Ishikawa (cell line): ENCODE results near the gene INCA1.

Experiments used
- CEBPB ChIP-seq: IDR thresholded peaks from 2 replicates; pipeline ENCODE4 v1.6.1; 2012
- CREB1 ChIP-seq: IDR thresholded peaks from 2 replicates; pipeline ENCODE4 v1.6.1; 2012; ENCODE audit warnings: low read depth
- EGR1 ChIP-seq: IDR thresholded peaks from 2 replicates; pipeline ENCODE4 v1.6.1; 2012
- EP300 ChIP-seq: IDR thresholded peaks from 2 replicates; pipeline ENCODE4 v1.6.1; 2012; ENCODE audit warnings: borderline replicate concordance
- FOXM1 ChIP-seq: IDR thresholded peaks from 2 replicates; pipeline ENCODE4 v1.6.1; 2012; ENCODE audit warnings: low read depth, borderline replicate concordance
- NFIC ChIP-seq: IDR thresholded peaks from 2 replicates; pipeline ENCODE4 v1.6.1; 2012
- RAD21 ChIP-seq: IDR thresholded peaks from 2 replicates; pipeline ENCODE4 v1.6.1; 2012; ENCODE audit warnings: low read depth
- TAF1 ChIP-seq: IDR thresholded peaks from 2 replicates; pipeline ENCODE4 v1.6.1; 2012; ENCODE audit warnings: low read depth, mild to moderate bottlenecking
- TCF12 ChIP-seq: IDR thresholded peaks from 2 replicates; pipeline ENCODE4 v1.6.1; 2012; ENCODE audit warnings: low read depth
- TEAD4 ChIP-seq: IDR thresholded peaks from 2 replicates; pipeline ENCODE4 v1.6.1; 2012
- YY1 ChIP-seq: IDR thresholded peaks from 2 replicates; pipeline ENCODE4 v1.6.1; 2012; ENCODE audit warnings: low read depth
- ZBTB7A ChIP-seq: IDR thresholded peaks from 2 replicates; pipeline ENCODE4 v1.6.1; 2012; ENCODE audit warnings: low read depth
- TF ChIP-seq, protein P1 (sequence below): IDR thresholded peaks from 2 replicates; pipeline ENCODE4 v1.6.1; 2012; ENCODE audit warnings: low read depth, mild to moderate bottlenecking
- TF ChIP-seq, protein P2 (sequence below): IDR thresholded peaks from 2 replicates; pipeline ENCODE4 v1.6.1; 2012
- TF ChIP-seq, protein P3 (sequence below): IDR thresholded peaks from 2 replicates; pipeline ENCODE4 v1.6.1; 2012

The INCA1 gene

DNA sequence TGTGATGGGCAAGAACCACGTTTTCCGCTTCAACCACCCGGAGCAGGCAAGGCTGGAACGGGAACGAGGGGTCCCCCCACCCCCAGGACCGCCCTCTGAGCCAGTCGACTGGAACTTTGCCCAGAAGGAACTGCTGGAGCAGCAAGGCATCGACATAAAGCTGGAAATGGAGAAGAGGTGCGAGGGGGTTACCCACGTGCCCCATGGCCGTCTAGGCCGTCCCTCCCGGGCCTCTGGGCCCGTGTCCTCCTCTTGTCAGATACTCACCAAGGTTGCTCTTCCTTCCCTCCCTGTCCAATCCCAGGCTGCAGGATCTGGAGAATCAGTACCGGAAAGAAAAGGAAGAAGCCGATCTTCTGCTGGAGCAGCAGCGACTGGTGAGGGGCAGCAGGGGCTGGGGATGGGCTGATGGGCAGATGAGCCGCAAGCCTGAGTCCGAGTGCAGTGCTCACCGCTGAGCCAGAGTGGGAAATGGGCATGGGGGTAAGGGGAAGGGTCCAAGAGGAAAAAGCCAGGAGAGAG is 23.2 kb upstream of the INCA1 start:
- TF ChIP-seq ZBTB7A (no peak), NFIC (no peak), FOXM1 (no peak), TEAD4 (no peak), YY1 (no peak), CEBPB (no peak), EGR1 (no peak), TCF12 (no peak), CREB1 (no peak), TAF1 (no peak), EP300 (no peak), RAD21 (no peak)
- TF ChIP-seq, protein P1, sequence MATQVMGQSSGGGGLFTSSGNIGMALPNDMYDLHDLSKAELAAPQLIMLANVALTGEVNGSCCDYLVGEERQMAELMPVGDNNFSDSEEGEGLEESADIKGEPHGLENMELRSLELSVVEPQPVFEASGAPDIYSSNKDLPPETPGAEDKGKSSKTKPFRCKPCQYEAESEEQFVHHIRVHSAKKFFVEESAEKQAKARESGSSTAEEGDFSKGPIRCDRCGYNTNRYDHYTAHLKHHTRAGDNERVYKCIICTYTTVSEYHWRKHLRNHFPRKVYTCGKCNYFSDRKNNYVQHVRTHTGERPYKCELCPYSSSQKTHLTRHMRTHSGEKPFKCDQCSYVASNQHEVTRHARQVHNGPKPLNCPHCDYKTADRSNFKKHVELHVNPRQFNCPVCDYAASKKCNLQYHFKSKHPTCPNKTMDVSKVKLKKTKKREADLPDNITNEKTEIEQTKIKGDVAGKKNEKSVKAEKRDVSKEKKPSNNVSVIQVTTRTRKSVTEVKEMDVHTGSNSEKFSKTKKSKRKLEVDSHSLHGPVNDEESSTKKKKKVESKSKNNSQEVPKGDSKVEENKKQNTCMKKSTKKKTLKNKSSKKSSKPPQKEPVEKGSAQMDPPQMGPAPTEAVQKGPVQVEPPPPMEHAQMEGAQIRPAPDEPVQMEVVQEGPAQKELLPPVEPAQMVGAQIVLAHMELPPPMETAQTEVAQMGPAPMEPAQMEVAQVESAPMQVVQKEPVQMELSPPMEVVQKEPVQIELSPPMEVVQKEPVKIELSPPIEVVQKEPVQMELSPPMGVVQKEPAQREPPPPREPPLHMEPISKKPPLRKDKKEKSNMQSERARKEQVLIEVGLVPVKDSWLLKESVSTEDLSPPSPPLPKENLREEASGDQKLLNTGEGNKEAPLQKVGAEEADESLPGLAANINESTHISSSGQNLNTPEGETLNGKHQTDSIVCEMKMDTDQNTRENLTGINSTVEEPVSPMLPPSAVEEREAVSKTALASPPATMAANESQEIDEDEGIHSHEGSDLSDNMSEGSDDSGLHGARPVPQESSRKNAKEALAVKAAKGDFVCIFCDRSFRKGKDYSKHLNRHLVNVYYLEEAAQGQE, result no peak
- TF ChIP-seq, protein P2, sequence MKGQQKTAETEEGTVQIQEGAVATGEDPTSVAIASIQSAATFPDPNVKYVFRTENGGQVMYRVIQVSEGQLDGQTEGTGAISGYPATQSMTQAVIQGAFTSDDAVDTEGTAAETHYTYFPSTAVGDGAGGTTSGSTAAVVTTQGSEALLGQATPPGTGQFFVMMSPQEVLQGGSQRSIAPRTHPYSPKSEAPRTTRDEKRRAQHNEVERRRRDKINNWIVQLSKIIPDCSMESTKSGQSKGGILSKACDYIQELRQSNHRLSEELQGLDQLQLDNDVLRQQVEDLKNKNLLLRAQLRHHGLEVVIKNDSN, result no peak
- TF ChIP-seq, protein P3, sequence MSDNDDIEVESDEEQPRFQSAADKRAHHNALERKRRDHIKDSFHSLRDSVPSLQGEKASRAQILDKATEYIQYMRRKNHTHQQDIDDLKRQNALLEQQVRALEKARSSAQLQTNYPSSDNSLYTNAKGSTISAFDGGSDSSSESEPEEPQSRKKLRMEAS, result no peak

- no peak for TF ChIP-seq NFIC
- TF ChIP-seq CEBPB, result no peak
- TF ChIP-seq, protein P1, result no peak
These were observed 22.2 kb upstream of the INCA1 start for GRCh38 chr17:5019475-5019956.

DNA sequence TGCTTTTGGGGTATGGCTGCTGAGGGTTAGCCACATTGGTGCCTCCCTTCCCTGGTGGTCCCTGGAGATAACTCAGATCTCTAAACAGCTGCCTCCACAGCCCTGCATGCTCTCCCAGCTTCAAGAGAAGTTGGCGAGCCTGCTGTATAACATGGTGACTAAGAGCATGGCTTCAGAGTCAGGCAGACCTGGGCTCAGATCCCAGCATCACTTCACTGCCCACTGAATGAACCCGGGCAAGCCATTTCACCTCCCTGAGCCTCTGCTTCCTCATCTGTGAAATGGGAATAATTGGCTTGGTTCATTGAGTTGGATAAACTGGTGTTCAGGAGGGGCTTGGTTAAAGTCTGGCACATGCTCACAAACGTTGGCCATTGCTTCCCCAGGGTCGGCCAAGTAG is 17.0 kb upstream of the INCA1 start:
- TF ChIP-seq TCF12, result no peak
- TF ChIP-seq, protein P1, result no peak

GRCh38 chr17:5011928-5012327 is 14.6 kb upstream of the INCA1 start:
- TF ChIP-seq, protein P2, result no peak
- TF ChIP-seq CEBPB (no peak), EGR1 (no peak), TEAD4 (no peak), FOXM1 (no peak), CREB1 (no peak), NFIC (no peak), YY1 (no peak), ZBTB7A (no peak), TAF1 (no peak)
- TF ChIP-seq, protein P3, result no peak

- TF ChIP-seq TAF1, result no peak
- TF ChIP-seq, protein P1, result no peak
- no peak for TF ChIP-seq RAD21
- TF ChIP-seq CEBPB, result no peak
- TF ChIP-seq NFIC, result no peak
- TF ChIP-seq, protein P2, result no peak
- TF ChIP-seq FOXM1, result no peak
These were observed 6.0 kb upstream of the INCA1 start for GRCh38 chr17:5003214-5003867.
